Neuron (in vitro differentiated cells): Measurements from ENCODE around the gene HEG1.

Experiments used
- H2AFZ ChIP-seq: one replicate; pipeline ENCODE4 v1.6.1; 2013; ENCODE audit warnings: low read depth, mild to moderate bottlenecking, inconsistent platforms, low read length, moderate library complexity
- H3K27me3 ChIP-seq: one replicate; pipeline ENCODE4 v1.6.1; 2013; ENCODE audit warnings: low read length; ENCODE audit not compliant: insufficient read depth
- H3K36me3 ChIP-seq: one replicate; pipeline ENCODE4 v1.6.1; 2013; ENCODE audit warnings: low read length; ENCODE audit not compliant: insufficient read depth
- H3K4me1 ChIP-seq: one replicate; pipeline ENCODE4 v1.6.1; 2013; ENCODE audit warnings: low read length; ENCODE audit not compliant: insufficient read depth
- H3K4me3 ChIP-seq: 2 replicates; pipeline ENCODE4 v1.5.1; 2013; ENCODE audit warnings: mild to moderate bottlenecking, low read length, moderate library complexity
- H3K9me3 ChIP-seq: one replicate; pipeline ENCODE4 v1.6.1; 2013; ENCODE audit warnings: low read length

HEG1 gene

GRCh38 chr3:125051715-125052581 is 3.8 kb downstream of the HEG1 start:
- H3K4me3 ChIP-seq = peak overlapping the region; percentile 29

GRCh38 chr3:125051205-125051604 is 4.6 kb downstream of the HEG1 start:
- Histone ChIP-seq H3K9me3 (no peaks in the 10 kb centered on the region), H3K4me1 (peaks cover 47% of the 10 kb centered on the region), H3K4me3 (no peak overlapping the region)

More at GRCh38 chr3:125051715-125052581, 3.8 kb downstream of the HEG1 start:
- no peaks in the 10 kb centered on the region for H3K9me3 ChIP-seq
- H3K36me3 ChIP-seq = no peaks in the 10 kb centered on the region
- H3K27me3 ChIP-seq = no peaks in the 10 kb centered on the region
- H3K4me1 ChIP-seq = peaks cover 53% of the 10 kb centered on the region
- peak overlapping the region; percentile 4 for H2AFZ ChIP-seq

GRCh38 chr3:125050488-125051090 is 5.2 kb downstream of the HEG1 start:
- no peaks in the 10 kb centered on the region for H3K9me3 ChIP-seq
- no peak overlapping the region for H2AFZ ChIP-seq
- peaks cover 47% of the 10 kb centered on the region for H3K4me1 ChIP-seq
- no peaks in the 10 kb centered on the region for H3K27me3 ChIP-seq
- no peaks in the 10 kb centered on the region for H3K36me3 ChIP-seq
- H3K4me3 ChIP-seq = no peak overlapping the region

More at GRCh38 chr3:125051205-125051604, 4.6 kb downstream of the HEG1 start:
- H3K36me3 ChIP-seq = no peaks in the 10 kb centered on the region
- no peak overlapping the region for H2AFZ ChIP-seq
- no peaks in the 10 kb centered on the region for H3K27me3 ChIP-seq

GRCh38 chr3:125048282-125048681 is 7.5 kb downstream of the HEG1 start:
- H3K4me1 ChIP-seq = peaks cover 37% of the 10 kb centered on the region
- H2AFZ ChIP-seq = no peak overlapping the region
- no peaks in the 10 kb centered on the region for H3K27me3 ChIP-seq
- H3K9me3 ChIP-seq = no peaks in the 10 kb centered on the region
- H3K36me3 ChIP-seq = no peaks in the 10 kb centered on the region
- no peak overlapping the region for H3K4me3 ChIP-seq

- Histone ChIP-seq H3K27me3 (no peaks in the 10 kb centered on the region), H3K36me3 (no peaks in the 10 kb centered on the region), H3K4me1 (peaks cover 25% of the 10 kb centered on the region), H2AFZ (no peak overlapping the region), H3K9me3 (no peaks in the 10 kb centered on the region), H3K4me3 (no peak overlapping the region)
Measured at GRCh38 chr3:125045965-125046364, 9.8 kb downstream of the HEG1 start.

- no peak overlapping the region for H2AFZ ChIP-seq
- H3K4me3 ChIP-seq = no peak overlapping the region
- no peaks in the 10 kb centered on the region for H3K9me3 ChIP-seq
- no peaks in the 10 kb centered on the region for H3K36me3 ChIP-seq
- H3K27me3 ChIP-seq = no peaks in the 10 kb centered on the region
- H3K4me1 ChIP-seq = peaks cover 20% of the 10 kb centered on the region
Measured at GRCh38 chr3:125045194-125045593, 10.6 kb downstream of the HEG1 start.

GRCh38 chr3:125043599-125044151 is 12.1 kb downstream of the HEG1 start:
- H3K27me3 ChIP-seq = no peaks in the 10 kb centered on the region
- H2AFZ ChIP-seq = no peak overlapping the region
- H3K4me3 ChIP-seq = no peak overlapping the region
- H3K4me1 ChIP-seq = peaks cover 33% of the 10 kb centered on the region
- H3K36me3 ChIP-seq = no peaks in the 10 kb centered on the region
- no peaks in the 10 kb centered on the region for H3K9me3 ChIP-seq

- Histone ChIP-seq H3K27me3 (no peaks in the 10 kb centered on the region), H3K4me3 (no peak overlapping the region), H3K36me3 (no peaks in the 10 kb centered on the region), H3K9me3 (no peaks in the 10 kb centered on the region), H3K4me1 (peaks cover 33% of the 10 kb centered on the region), H2AFZ (no peak overlapping the region)
Measured at GRCh38 chr3:125042725-125043406, 12.9 kb downstream of the HEG1 start.

GRCh38 chr3:125039131-125040100 is 16.4 kb downstream of the HEG1 start:
- Histone ChIP-seq H2AFZ (no peak overlapping the region), H3K36me3 (no peaks in the 10 kb centered on the region), H3K27me3 (no peaks in the 10 kb centered on the region), H3K4me1 (peaks cover 32% of the 10 kb centered on the region), H3K4me3 (no peak overlapping the region), H3K9me3 (no peaks in the 10 kb centered on the region)

- H3K27me3 ChIP-seq = no peaks in the 10 kb centered on the region
- H3K4me3 ChIP-seq = no peak overlapping the region
- H3K4me1 ChIP-seq = peaks cover 19% of the 10 kb centered on the region
- H3K9me3 ChIP-seq = no peaks in the 10 kb centered on the region
- H2AFZ ChIP-seq = no peak overlapping the region
- H3K36me3 ChIP-seq = no peaks in the 10 kb centered on the region
Measured at GRCh38 chr3:125037498-125038150, 18.2 kb downstream of the HEG1 start.

GRCh38 chr3:125035217-125035616 is 20.6 kb downstream of the HEG1 start:
- no peak overlapping the region for H3K4me3 ChIP-seq
- no peaks in the 10 kb centered on the region for H3K27me3 ChIP-seq
- H3K36me3 ChIP-seq = no peaks in the 10 kb centered on the region
- peaks cover 22% of the 10 kb centered on the region for H3K4me1 ChIP-seq
- H3K9me3 ChIP-seq = no peaks in the 10 kb centered on the region
- H2AFZ ChIP-seq = no peak overlapping the region

- no peak overlapping the region for H2AFZ ChIP-seq
- no peaks in the 10 kb centered on the region for H3K27me3 ChIP-seq
- no peak overlapping the region for H3K4me3 ChIP-seq
- H3K4me1 ChIP-seq = peaks cover 9% of the 10 kb centered on the region
- H3K9me3 ChIP-seq = peaks cover 3% of the 10 kb centered on the region
- H3K36me3 ChIP-seq = peaks cover 4% of the 10 kb centered on the region
Measured at GRCh38 chr3:125033616-125034015, 22.2 kb downstream of the HEG1 start.
